NOMO-1 treated with dmso at 0.1 percent for 144 hours (cell line): ENCODE data around the gene TMEM212.

Experiments
- DNase-seq: peaks from one replicate; lab custom pipeline; 2025; ENCODE audit not compliant: unreplicated experiment; lab: John Stamatoyannopoulos, UW

Gene TMEM212

GRCh38 chr3:171833789-171834460 lies 9.2 kb upstream of the TMEM212 start:
- DNase-seq, result peak; percentile 22

- no peak for DNase-seq
Measured at GRCh38 chr3:171834461-171834801, 8.7 kb upstream of the TMEM212 start.

GRCh38 chr3:171835116-171835515 lies 8.0 kb upstream of the TMEM212 start:
- DNase-seq, result peak; percentile 65

GRCh38 chr3:171835613-171836012 lies 7.5 kb upstream of the TMEM212 start:
- DNase-seq, result no peak

- no peak for DNase-seq
Measured at GRCh38 chr3:171836855-171837254, 6.3 kb upstream of the TMEM212 start.

GRCh38 chr3:171837698-171838097 lies 5.5 kb upstream of the TMEM212 start:
- DNase-seq, result no peak

GRCh38 chr3:171838218-171838720 lies 4.9 kb upstream of the TMEM212 start:
- DNase-seq, result peak; percentile 92

- DNase-seq, result no peak
Measured at GRCh38 chr3:171839270-171839669, 3.9 kb upstream of the TMEM212 start.

- no peak for DNase-seq
Measured at GRCh38 chr3:171840445-171840810, 2.7 kb upstream of the TMEM212 start.

- DNase-seq, result peak; percentile 29
Measured at GRCh38 chr3:171840811-171841619, 2.1 kb upstream of the TMEM212 start.

- DNase-seq, result no peak
Measured at GRCh38 chr3:171841620-171842000, 1.5 kb upstream of the TMEM212 start.

- no peak for DNase-seq
Measured at GRCh38 chr3:171844873-171845272, 1.7 kb downstream of the TMEM212 start.

- DNase-seq, result no peak
Measured at GRCh38 chr3:171845481-171846284, 2.5 kb downstream of the TMEM212 start.

- peak; percentile 20 for DNase-seq
Measured at GRCh38 chr3:171846597-171846996, 3.4 kb downstream of the TMEM212 start.

- DNase-seq, result peak; percentile 36
Measured at GRCh38 chr3:171847133-171847532, 4.0 kb downstream of the TMEM212 start.

- DNase-seq, result no peak
Measured at GRCh38 chr3:171847595-171848259, 4.6 kb downstream of the TMEM212 start.

- peak; percentile 18 for DNase-seq
Measured at GRCh38 chr3:171849617-171850319, 6.6 kb downstream of the TMEM212 start.

- DNase-seq, result no peak
Measured at GRCh38 chr3:171850320-171850959, 7.3 kb downstream of the TMEM212 start.

GRCh38 chr3:171850960-171851659 lies 8.0 kb downstream of the TMEM212 start:
- DNase-seq, result peak; percentile 72
